PFSK-1 (cell line): ENCODE data around the gene ABCC1.

Experiments used
- FOXP2 ChIP-seq: optimal IDR thresholded peaks from 2 replicates; pipeline ENCODE3; 2011; ENCODE audit warnings: borderline replicate concordance, control low read depth, inconsistent platforms; ENCODE audit not compliant: insufficient read depth; ENCODE audit errors: extremely low read length, extremely low read depth
- POLR2AphosphoS5 ChIP-seq: IDR thresholded peaks from 2 replicates; pipeline ENCODE4 v1.6.1; 2012; ENCODE audit warnings: low read depth, mild to moderate bottlenecking, control low read depth, low read length, moderate library complexity
- SIN3A ChIP-seq: IDR thresholded peaks from 2 replicates; pipeline ENCODE4 v1.6.1; 2012; ENCODE audit warnings: mild to moderate bottlenecking, low read length, moderate library complexity, borderline replicate concordance; ENCODE audit not compliant: insufficient read depth
- TAF1 ChIP-seq: IDR thresholded peaks from 2 replicates; pipeline ENCODE4 v1.6.1; 2012; ENCODE audit warnings: low read length, control low read depth, borderline replicate concordance; ENCODE audit not compliant: insufficient read depth
- TF ChIP-seq, protein P1 (sequence below), 2 experiments: IDR thresholded peaks; 2 replicates each; pipeline versions ENCODE4 v1.6.1 to v1.8.0; 2011 to 2012; ENCODE audit warnings: low read depth in 2 of 2, low read length in 2 of 2, control low read depth in 1 of 2, inconsistent platforms in 1 of 2, mild to moderate bottlenecking in 1 of 2, moderate library complexity in 1 of 2; ENCODE audit not compliant: insufficient read depth in 1 of 2

ABCC1 gene

DNA sequence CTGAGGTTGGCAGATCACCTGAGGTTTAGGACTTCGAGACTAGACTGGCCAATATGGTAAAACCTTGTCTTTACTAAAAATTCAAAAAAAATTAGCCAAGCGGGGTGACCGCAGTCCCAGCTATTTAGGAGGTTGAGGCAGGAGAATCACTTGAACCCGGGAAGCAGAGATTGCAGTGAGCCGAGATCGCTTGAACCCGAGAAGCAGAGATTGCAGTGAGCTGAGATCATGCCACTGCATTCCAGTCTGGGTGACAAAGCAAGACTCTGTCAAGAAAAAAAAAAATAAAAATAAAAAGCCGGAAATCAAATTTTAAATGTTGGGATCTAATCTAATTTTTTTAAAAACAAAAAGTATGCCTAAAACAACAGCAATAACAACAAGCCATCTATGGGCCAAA is 56.3 kb downstream of the ABCC1 start:
- TF ChIP-seq, protein P1, sequence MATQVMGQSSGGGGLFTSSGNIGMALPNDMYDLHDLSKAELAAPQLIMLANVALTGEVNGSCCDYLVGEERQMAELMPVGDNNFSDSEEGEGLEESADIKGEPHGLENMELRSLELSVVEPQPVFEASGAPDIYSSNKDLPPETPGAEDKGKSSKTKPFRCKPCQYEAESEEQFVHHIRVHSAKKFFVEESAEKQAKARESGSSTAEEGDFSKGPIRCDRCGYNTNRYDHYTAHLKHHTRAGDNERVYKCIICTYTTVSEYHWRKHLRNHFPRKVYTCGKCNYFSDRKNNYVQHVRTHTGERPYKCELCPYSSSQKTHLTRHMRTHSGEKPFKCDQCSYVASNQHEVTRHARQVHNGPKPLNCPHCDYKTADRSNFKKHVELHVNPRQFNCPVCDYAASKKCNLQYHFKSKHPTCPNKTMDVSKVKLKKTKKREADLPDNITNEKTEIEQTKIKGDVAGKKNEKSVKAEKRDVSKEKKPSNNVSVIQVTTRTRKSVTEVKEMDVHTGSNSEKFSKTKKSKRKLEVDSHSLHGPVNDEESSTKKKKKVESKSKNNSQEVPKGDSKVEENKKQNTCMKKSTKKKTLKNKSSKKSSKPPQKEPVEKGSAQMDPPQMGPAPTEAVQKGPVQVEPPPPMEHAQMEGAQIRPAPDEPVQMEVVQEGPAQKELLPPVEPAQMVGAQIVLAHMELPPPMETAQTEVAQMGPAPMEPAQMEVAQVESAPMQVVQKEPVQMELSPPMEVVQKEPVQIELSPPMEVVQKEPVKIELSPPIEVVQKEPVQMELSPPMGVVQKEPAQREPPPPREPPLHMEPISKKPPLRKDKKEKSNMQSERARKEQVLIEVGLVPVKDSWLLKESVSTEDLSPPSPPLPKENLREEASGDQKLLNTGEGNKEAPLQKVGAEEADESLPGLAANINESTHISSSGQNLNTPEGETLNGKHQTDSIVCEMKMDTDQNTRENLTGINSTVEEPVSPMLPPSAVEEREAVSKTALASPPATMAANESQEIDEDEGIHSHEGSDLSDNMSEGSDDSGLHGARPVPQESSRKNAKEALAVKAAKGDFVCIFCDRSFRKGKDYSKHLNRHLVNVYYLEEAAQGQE (IDR thresholded peaks at IDR 0.05; ENCODE audit: insufficient read depth in 1 of 2, low read depth in 2 of 2, low read length in 2 of 2), result no peak
- no peak for TF ChIP-seq SIN3A

DNA sequence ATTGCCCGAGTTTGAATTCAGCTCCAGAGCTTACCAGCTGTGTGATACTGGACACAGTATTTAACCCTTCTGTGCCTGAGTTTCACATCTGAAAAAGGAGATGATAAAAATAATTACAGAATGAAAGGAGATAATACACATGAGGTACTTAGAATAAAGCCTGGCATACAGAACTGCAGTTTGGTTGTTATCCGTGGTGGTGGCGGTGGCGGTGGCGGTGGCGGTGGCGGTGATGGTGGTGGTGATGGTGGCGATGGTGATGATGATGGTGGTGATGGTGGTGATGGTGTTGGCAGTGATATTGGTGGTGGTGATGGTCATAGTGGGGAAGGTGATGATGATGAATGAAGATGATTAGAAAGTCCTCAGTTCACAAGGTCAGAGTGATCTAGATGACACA is 57.2 kb downstream of the ABCC1 start:
- TF ChIP-seq FOXP2, result no peak
- TF ChIP-seq, protein P1 (IDR thresholded peaks at IDR 0.05; ENCODE audit: insufficient read depth in 1 of 2, low read depth in 2 of 2, low read length in 2 of 2), result no peak
- TF ChIP-seq SIN3A, result no peak
- TF ChIP-seq POLR2AphosphoS5, result no peak
- no peak for TF ChIP-seq TAF1

DNA sequence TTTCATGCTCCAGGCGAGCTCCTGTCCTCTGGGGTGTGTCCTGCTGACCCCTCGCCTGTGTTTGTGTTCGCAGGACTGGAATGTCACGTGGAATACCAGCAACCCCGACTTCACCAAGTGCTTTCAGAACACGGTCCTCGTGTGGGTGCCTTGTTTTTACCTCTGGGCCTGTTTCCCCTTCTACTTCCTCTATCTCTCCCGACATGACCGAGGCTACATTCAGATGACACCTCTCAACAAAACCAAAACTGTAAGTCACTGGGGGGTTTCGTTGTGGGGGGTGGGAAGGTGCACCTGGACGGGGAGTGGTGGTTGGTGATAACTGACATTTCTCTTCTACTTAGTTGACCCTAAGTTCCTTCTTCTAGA is 58.3 kb downstream of the ABCC1 start:
- TF ChIP-seq TAF1 (no peak), SIN3A (no peak)

DNA sequence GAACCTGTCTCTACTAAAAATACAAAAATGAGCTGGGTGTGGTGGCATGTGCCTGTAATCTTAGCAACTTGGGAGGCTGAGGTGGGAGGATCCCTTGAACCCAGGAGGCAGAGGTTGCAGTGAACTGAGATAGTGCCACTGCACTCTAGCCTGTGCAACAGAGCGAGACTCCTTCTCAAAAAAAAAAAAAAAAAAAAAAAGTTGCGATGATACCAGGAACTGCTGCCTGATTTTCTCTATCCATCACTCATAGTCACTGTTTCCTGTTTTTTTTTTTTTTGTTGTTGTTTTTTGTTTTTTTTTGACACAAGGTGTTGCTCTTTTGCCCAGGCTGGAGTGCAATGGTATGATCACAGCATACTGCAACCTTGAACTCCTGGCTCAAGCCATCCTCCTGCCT is 59.2 kb downstream of the ABCC1 start:
- TF ChIP-seq, protein P1 (IDR thresholded peaks at IDR 0.05; ENCODE audit: insufficient read depth in 1 of 2, low read depth in 2 of 2, low read length in 2 of 2), result no peak
- TF ChIP-seq TAF1 (no peak), POLR2AphosphoS5 (no peak), SIN3A (no peak), FOXP2 (no peak)

DNA sequence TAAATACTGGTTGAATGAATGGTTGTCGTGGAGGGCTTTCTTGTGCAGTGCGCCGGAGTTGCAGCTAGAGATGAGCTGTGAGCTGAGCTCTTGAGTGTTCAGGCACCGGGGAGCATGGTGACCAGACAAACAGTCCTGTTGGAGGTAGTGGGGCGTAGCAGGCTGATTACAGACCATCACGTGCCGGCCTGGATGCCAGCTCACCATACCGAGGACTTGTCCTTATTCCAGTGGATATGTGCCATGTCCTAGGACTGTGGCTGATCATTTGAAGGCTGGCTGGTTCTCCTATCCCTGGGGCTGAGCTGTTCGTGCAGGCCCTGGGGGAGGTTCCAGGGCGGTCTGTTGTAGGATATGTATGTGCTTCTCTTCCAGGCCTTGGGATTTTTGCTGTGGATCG is 60.0 kb downstream of the ABCC1 start:
- TF ChIP-seq TAF1 (no peak), SIN3A (no peak), FOXP2 (no peak), POLR2AphosphoS5 (no peak)
- TF ChIP-seq, protein P1 (IDR thresholded peaks at IDR 0.05; ENCODE audit: insufficient read depth in 1 of 2, low read depth in 2 of 2, low read length in 2 of 2), result no peak
